GM21529 (cell line): ENCODE data around the gene ECE1.

ENCODE experiments used
- ATAC-seq: cut with Tn5 transposase; IDR thresholded peaks from one replicate; pipeline ENCODE4 v1.9.1; 2021; ENCODE audit not compliant: unreplicated experiment

ECE1 gene

GRCh38 chr1:21308847-21309652 lies 18.8 kb upstream of the ECE1 start:
- ATAC-seq = no peak

GRCh38 chr1:21308330-21308729 lies 18.1 kb upstream of the ECE1 start:
- ATAC-seq = no peak

- no peak for ATAC-seq
Observed at GRCh38 chr1:21307663-21308305, 17.5 kb upstream of the ECE1 start.

GRCh38 chr1:21307210-21307609 lies 16.9 kb upstream of the ECE1 start:
- ATAC-seq = no peak

- no peak for ATAC-seq
Observed at GRCh38 chr1:21305900-21306189, 15.6 kb upstream of the ECE1 start.

- no peak for ATAC-seq
Observed at GRCh38 chr1:21305155-21305899, 15.1 kb upstream of the ECE1 start.

GRCh38 chr1:21304488-21304887 lies 14.2 kb upstream of the ECE1 start:
- no peak for ATAC-seq

GRCh38 chr1:21302747-21303715 lies 12.8 kb upstream of the ECE1 start:
- no peak for ATAC-seq

GRCh38 chr1:21301794-21302440 lies 11.7 kb upstream of the ECE1 start:
- ATAC-seq = no peak

GRCh38 chr1:21300774-21301173 lies 10.5 kb upstream of the ECE1 start:
- no peak for ATAC-seq

- no peak for ATAC-seq
Observed at GRCh38 chr1:21299780-21300395, 9.6 kb upstream of the ECE1 start.

GRCh38 chr1:21298981-21299391 lies 8.7 kb upstream of the ECE1 start:
- no peak for ATAC-seq

GRCh38 chr1:21297975-21298374 lies 7.7 kb upstream of the ECE1 start:
- no peak for ATAC-seq

GRCh38 chr1:21296509-21297354 lies 6.5 kb upstream of the ECE1 start:
- no peak for ATAC-seq

- no peak for ATAC-seq
Observed at GRCh38 chr1:21295545-21295944, 5.3 kb upstream of the ECE1 start.

- no peak for ATAC-seq
Observed at GRCh38 chr1:21295002-21295401, 4.7 kb upstream of the ECE1 start.

- peak; percentile 52 for ATAC-seq
Observed at GRCh38 chr1:21294266-21294989, 4.2 kb upstream of the ECE1 start.

- ATAC-seq = peak; percentile 27
Observed at GRCh38 chr1:21293537-21294265, 3.4 kb upstream of the ECE1 start.
